ENCODE measurements around the gene PMVK.
"Not testable (repeated sequence)": the region's sequence is repeated elsewhere in the genome, so short reads cannot be mapped to it uniquely, and the experiment has no call there.

The PMVK gene

DNA sequence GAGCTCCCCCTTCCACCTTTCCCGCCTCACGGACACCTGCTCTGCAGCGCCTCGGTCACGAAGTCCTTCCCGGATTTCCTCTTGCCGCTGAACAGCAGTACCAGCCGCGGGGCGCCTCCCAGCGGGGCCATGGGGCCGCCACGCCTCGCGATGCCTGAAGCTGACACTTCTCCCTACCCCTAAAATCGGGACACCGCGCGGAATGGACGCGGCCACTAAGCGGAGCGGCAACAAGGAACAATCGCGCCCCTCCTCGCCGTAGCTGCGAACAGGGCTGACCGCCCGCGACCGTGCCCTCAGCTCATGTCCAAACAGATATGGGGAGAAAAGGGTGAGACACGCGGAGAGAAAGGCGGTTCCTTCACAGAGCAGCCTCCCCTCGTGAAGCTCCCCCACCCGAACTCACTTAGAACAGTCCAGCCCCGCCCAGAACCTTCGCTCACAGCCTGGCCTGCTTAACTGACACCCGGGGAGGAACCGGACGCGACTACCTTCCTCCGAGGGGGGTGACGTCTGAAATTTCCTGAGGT, at the start of gene PMVK:
Gene PMVK, minus strand, starts transcription at position 165 of the 530 bp plus-strand sequence. Its CDS starts 34 bp downstream, at position 131.
- DNase-seq, result peak; percentile 95 to 97

- no peak for DNase-seq
Measured at GRCh38 chr1:154983776-154984466, 47.4 kb upstream of the PMVK start.

GRCh38 chr1:154982897-154983648, 46.6 kb upstream of the PMVK start, which contains the start of gene FLAD1:
TSS of gene FLAD1 (plus strand) at chr1:154983344. CDS start at chr1:154983695, 351 bp downstream.
- DNase-seq, result peak; percentile 94 to 95

DNA sequence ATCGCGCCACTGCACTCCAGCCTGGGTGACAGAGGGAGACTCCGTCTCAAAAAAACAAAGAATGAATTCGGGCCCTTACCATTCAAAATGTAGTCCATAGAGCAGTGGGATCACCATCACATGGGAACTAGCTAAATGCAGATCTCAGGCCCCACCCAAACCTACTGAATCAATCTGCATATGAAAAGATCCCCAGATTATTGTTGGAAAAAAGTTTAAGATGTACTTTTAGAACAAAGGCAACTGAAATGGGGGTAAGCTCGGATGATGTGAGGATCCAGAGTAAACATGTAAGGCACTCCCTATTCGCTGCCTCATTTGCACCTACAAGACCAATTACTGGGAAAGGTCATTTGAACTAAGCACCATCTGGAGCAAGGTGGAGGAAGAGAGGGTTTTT, 45.8 kb upstream of the PMVK start:
- no peak for DNase-seq

GRCh38 chr1:154978360-154978759, 41.8 kb upstream of the PMVK start:
- no peak for DNase-seq

- not testable (repeated sequence) for DNase-seq
Measured at GRCh38 chr1:154977762-154978161, 41.2 kb upstream of the PMVK start.

GRCh38 chr1:154975409-154976059, 39.0 kb upstream of the PMVK start:
- DNase-seq, result peak; percentile 41 to 59

DNA sequence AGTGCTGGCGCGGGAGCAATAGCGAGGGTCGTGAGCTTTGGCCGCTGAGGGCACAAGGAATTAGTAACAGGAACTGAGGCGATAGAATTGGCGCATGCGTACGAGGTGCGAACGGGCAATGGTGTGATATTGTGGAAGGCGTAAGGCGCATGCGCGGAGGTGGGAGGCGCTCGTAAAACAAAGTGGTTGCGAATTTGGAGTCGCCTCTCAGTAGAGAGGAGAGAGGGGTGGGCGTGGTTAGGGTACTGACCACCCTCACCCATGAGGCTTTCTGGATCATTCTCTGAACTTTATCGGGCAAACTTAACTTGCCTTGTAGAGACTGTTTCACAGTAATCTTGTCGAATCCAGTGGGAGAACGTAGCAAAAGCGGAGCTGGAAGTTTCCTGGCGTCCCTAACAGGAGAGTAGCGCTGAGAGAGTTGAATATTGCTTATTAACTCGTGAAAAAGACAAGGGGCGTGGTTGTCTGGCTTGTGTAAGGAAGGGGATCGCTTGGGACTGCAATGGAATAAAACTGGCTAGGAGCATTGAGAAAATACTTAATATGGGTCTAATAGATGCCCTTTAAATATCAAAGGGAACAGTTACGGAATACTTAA, 38.4 kb upstream of the PMVK start:
- DNase-seq, result peak; percentile 92 to 97

GRCh38 chr1:154974102-154974807, 37.7 kb upstream of the PMVK start, which contains the start of gene CKS1B:
TSS of gene CKS1B (plus strand) at chr1:154974681. CDS start at chr1:154974746, 65 bp downstream.
- peak; percentile 95 to 97 for DNase-seq

DNA sequence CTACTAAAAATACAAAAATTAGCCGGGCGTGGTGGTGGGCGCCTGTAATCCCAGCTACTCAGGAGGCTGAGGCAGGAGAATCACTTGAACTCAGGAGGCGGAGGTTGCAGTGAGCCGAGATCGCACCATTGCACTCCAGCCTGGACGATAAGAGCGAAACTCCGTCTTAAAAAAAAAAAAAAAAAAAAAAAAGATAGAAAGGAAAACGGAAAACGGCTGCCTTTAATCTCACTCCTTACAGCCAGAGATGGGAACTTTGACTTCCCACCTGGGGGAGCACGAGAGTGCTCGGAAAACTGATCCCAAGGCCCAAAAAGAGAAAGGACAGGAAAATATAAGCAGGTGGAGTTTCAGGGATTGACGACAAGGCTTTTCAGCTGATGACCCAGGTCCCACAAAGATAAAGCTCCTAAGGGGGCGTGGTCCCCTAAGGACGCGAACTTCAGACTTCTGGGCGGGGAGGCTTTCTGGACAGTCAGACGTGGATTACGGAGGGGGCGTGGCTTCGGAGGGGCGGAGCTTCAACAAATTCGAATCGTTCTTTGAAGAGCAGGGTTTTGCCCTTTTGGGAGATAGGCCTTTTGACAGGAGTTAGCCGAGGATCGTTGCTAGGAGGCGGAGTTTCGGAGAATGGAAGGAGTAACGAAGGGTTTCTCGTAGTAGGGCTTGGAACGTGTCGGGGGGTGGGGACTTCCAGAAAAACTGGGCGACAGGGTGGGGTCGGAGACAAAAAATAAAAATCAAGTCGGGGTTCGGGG, 37.0 kb upstream of the PMVK start:
- DNase-seq, result peak; percentile 88 to 94

DNA sequence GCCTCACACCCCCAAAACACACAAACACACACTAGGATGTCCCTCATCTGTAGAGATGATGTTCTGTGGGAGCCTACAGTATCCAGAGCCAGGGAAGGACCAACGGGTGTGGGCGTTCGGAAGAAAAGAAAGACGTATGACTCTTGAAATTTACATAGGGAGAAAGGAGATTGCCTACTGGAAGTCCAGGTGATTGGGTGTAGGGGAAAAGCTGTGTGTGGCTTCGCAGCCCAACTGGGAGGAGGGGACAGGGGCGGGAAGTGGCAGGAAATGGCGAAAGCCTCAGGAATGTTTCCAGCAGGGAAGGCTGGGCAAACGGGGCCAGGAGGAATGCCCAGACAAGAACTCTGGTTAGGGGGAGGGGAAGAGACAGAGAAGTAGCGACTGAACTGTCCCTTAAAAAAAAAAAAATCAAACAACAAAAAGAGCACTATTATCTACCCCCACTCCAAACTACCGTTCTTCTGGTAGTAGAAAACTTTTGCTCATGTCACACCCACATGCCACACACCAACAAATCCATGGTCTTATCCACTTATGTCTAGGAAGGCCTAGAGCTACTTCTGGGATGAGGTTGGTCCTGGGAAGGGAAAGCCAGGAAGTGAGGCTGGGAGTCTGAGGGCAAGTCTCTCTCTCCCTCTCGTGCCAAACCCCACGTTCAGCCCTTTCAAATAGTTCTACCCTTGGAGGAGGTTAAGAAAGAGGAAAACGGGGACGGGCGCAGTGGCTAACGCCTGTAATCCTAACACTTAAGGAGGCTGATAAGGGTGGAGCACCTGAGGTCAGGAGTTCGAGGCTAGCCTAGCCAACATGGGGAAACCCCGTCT, 36.2 kb upstream of the PMVK start:
- no peak for DNase-seq

- no peak for DNase-seq
Measured at GRCh38 chr1:154972213-154972516, 35.6 kb upstream of the PMVK start.

DNA sequence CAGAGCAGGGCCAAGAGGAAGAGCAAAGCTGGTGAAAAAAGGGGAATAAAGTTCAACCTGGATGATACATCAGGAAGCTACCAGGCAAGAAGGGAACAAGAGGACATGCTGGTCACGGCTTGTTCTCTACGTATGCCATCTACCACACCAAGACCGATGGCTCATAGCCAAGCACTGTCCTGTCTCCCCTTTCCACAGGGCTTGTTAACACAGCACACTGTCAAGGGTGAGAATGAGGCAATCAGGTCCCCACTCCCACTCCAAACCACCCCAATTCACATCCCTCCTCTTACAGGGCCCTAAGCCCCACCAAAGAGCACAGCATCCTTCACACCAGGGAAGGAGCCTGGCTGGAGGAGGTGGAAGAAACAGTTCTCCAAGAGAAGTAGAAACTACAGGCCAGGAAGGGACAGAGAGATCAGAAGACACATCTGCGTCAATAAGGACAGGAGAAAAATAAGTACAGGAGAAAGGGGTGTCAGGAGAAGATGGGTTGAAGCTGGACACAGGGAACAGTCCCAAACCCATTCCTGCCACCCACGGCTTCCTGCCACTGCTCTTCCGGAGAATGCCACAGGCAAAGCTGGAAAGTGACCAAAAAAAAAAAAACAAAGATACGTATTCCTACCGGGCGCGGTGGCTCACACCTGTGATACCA, 35.0 kb upstream of the PMVK start:
- DNase-seq, result no peak

GRCh38 chr1:154970631-154971340, 34.3 kb upstream of the PMVK start, which contains the start of gene SHC1:
TSS of gene SHC1 (minus strand) at chr1:154970747. CDS start at chr1:154970526, 221 bp downstream.
- DNase-seq, result peak; percentile 29 to 35

GRCh38 chr1:154969860-154970452, 33.4 kb upstream of the PMVK start:
- DNase-seq, result no peak

- DNase-seq, result no peak
Measured at GRCh38 chr1:154969246-154969645, 32.7 kb upstream of the PMVK start.

DNA sequence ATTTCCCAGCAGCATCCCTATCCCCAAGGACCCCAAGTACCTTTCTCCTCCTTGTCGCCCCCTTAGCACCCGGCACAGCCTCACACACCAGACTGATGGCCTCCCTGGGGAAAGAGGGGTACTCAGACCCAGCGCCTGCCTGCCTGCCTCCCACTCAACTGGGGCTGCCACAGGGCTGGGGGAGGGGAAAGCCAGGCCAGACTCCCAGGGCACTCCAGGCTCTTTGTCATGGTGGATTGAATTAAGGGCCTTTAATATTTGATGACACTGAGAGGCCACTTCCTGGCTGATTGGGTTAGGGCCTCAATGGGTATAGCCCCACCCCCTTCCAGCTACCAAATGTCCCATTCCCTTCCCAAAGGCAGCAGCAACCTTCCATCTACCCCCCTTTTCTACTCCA, 32.2 kb upstream of the PMVK start:
- DNase-seq, result no peak

- no peak for DNase-seq
Measured at GRCh38 chr1:154967331-154967950, 30.9 kb upstream of the PMVK start.

Measured in activated CD4-positive, alpha-beta T cell treated with anti-CD3 and anti-CD28 coated beads for 4 hours (primary cell).